Activated CD4-positive, CD25-positive, alpha-beta regulatory T cell treated with anti-CD3 and anti-CD28 coated beads, Interleukin-2, amount 50 U/mL, for 72 hours (primary cell): ENCODE results near the gene LYPD4.

ENCODE experiments used
- DNase-seq: peaks from one replicate; pipeline ENCODE4 v3.0.0; 2021

The LYPD4 gene

GRCh38 chr19:41872775-41873647 lies 28.5 kb upstream of the LYPD4 start:
- DNase-seq = peak; percentile 59

DNA sequence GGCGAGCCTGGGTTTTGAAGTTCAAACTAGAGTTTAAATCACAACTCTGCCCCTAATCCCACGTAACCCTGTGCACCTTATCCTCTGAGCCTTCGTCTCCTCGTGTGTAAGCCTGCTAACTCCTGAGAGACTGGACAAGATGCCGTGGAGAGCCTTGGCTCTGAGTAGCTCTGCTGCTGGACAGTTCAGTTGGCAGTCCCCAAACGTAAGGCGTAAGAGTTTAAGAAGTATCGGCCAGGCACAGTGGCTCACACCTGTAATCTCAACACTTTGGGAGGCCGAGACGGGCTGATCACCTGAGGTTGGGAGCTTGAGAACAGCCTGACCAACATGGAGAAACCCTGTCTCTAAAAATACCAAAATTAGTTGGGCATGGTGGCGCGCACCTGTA lies 27.9 kb upstream of the LYPD4 start:
- no peak for DNase-seq

GRCh38 chr19:41871573-41872383 lies 27.3 kb upstream of the LYPD4 start:
- peak; percentile 56 for DNase-seq

DNA sequence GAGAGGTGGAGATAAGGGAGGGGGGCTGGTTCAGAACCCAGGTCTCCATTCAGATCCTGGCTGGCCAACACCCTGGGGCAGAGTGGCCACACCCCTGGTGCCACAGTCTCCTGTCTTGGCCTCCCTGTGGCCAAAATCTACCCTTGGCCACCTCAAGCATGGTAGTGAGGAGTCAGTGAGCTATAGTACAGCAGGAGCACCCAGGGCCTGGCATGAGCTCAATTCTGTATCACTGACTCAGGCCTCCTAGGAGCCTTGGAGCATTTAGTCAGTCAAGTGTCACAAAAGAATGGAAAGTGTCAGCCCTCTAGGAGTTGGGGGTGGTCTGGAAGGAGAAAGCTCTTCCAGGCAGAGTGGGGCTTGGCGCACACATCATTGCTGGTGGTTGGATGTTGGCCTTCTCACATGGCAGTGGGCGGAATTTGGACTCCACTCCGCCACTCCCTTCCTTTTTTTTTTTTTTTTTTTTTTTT lies 26.0 kb upstream of the LYPD4 start:
- DNase-seq = no peak

- no peak for DNase-seq
These were observed 25.0 kb upstream of the LYPD4 start for GRCh38 chr19:41869374-41869955.

GRCh38 chr19:41868989-41869300 lies 24.5 kb upstream of the LYPD4 start:
- no peak for DNase-seq

DNA sequence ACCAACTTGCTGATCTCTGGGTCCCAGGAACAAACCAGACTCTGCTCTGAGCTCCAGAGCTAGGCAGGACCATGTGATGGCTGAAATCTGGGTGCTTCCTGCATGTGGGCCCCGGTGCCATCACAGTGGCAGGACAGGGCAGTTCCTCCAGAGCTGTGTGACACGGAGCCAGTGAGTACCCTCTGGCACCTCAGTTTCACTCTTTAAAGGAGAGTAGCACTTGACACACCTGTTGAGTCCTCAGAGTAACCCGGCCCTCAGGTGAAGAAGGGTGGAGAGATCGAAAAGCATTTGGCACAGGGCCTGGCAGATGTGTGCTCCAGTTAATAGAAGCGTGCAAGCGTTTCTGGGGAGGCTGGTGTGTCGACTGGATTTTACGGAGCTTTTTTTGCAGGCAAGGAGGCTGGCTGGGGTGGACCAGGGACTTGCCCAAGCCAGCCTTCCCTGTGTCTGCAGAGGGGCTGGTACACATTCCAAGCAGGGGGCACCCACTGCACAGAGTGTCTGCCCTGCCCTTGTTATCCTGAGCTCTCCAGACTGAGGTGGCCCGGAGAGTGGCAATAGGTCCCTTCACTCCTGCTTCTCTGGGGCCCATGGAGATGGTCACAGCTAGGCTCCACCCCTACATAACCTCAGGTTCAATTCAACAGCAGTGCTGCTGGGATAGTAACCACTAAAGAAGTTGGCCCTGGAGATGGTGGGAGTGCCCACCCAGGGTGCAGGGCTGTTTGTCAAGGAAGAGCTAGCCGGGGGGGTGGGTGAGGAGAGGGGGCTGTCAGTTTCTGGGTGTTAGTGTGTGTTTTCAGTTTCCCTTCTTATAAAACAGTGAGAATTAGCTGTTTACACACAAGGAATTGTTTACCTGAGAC lies 23.9 kb upstream of the LYPD4 start:
- no peak for DNase-seq

DNA sequence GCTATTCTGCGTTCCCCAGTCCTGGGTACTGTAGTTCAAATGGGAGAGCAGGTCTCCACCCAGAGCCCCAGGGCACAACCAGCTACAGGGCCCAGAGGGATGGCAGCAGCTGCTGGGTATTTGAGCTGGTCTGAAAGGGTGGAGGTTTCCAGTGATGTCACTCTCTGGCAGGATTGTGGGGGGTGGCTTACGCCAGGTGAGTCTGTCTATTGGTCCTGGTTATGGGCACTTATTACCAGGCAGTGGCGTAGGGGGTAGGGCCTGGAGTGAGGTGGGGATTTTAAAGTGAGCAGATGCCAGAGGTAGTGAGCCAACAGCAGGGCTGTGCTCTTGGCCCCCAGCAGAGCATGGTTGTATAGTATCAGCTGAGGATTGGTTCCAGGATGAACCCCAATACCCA lies 21.8 kb upstream of the LYPD4 start:
- no peak for DNase-seq

GRCh38 chr19:41864374-41864773 lies 19.9 kb upstream of the LYPD4 start:
- DNase-seq = no peak

DNA sequence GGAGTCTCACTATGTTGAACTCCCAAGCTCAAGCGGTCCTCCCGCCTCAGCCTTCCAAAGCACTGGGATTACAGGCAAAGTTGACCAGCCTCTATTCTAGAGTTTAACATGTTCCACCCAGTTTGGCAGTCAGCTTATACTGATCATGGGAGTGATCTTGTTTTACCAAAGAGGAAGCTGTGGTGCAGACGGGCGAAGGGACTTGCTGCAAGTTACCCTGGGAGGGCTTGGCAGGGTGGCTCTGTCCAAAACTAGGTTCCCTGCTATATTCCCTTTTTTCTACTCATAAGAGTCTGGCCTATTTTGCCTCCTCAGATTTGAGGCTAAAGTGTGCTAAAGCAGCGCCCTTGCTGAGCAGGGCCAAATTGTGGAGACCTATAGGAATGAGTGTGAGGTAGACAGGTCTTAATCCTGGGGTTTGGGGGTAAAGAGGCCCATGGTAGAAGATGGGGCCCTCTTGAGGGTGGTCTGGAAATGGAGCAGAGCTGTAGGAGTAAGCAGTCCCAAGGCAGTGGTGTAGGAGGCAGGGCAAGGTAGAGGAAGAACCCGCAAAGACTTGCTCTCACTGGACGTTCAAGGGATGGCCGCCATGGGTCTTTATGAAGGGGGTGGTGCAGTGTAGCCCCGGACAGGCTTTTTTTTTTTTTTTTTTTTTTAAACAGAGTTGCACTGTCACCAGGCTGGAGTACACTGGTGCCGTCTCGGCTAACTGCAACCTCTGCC lies 18.9 kb upstream of the LYPD4 start:
- DNase-seq = no peak

DNA sequence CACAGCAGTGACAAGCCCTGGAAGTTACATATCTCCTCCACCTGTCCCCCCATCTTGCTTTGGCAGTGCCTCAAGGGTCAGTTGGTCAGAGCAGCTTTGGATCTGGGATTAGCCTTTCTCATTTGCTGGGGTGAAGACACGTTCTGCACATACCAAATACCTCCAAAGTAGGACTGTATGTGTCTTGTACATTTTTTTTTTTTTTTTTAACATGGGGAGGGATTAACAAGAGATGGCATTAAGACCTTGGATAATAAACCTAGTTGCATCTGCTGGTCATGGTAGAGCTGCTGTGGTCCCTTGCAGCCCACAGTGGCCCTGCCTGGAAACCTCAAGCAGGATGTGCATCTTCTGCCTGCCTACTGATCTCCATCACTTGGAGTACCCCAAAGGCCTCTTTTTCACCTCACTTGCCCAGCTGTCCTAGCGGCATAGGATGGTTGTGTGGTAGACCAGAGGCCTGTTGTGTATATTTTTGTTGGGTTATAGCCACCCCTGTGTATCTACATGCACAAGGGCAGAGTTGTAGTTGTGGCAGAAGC lies 18.0 kb upstream of the LYPD4 start:
- no peak for DNase-seq

DNA sequence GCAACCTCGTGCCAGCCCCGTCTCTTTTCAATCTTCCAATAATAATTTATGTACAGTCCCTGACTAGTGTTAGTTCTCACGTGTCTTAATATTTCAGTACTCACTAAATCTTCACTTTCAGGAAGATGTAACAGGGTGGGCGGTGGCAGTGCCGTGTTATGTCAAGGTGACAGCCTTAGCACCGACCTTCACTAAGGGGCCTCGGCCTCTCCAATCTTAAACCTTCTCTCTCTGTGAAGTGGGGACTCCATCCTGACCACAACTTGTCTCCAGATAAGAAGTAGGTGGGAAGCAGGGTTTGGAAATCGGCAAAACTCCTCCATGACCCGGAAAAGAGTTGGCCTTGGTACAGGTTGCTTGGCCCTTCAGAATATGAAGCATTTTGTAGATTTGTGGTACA lies 17.4 kb upstream of the LYPD4 start:
- no peak for DNase-seq

DNA sequence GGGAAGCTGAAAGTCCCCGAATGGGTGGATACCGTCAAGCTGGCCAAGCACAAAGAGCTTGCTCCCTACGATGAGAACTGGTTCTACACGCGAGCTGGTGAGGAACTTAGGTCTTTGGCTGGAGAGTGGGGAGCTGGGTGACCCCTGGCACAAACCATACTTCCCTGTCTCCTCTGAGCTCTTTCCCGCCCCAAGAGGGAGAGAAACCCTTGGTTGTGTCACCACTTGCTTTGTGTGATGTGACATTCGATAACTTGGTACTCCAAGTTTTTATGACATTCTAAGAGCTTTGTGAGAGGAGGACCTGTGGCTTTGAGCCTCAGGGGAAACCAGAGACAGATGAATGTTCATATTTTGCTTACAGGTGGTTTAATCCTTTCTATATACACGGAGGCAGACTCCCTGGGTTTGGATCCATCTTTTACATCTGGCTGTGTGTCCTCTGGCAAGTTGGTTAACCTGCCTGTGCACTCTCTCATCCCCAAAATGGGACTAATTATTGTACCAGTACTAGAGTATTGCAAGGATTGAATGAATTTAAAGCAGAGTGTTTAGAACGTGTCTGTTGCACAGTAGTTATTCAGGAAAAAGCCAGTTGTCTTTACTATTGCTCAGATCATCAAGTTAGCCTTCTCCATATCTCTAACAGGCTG lies 16.8 kb upstream of the LYPD4 start:
- no peak for DNase-seq

DNA sequence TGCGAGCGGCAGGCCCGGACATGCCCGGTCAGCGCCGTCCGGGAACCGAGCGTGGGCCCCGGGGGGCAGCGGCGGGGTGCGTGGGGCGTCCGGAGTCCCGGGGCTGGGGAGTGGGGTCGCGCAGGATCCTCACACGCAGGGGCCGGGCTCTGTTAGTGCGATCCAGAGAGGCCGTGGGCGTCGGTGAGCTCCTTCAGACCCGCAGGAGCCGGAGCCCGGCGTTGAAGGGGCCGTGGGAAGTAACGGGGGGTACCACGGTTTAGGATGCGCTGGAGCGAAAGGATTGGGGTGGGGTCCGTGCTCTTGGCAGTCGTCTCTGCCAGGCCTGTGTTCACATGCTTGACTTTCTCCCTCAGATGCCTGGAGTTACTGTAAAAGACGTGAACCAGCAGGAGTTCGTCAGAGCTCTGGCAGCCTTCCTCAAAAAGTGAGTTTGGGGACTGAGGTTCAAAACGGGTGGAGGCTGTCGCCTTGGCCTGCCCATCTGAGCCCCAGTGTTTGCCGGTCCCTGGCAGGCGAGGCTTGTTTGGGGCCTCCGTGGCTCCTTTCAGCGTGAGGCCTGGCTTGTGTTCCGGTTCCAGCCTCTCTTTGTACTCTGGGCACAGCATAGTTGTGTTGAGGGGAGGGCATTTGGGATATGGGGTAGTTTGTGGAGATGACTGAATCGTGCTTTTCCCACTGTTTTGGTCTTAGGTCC lies 16.1 kb upstream of the LYPD4 start:
- no peak for DNase-seq

GRCh38 chr19:41859618-41860418 lies 15.3 kb upstream of the LYPD4 start, which contains the start of gene RPS19:
Gene RPS19 (plus strand): TSS chr19:41860255. CDS start chr19:41860775, 520 bp downstream.
- DNase-seq = peak; percentile 98

DNA sequence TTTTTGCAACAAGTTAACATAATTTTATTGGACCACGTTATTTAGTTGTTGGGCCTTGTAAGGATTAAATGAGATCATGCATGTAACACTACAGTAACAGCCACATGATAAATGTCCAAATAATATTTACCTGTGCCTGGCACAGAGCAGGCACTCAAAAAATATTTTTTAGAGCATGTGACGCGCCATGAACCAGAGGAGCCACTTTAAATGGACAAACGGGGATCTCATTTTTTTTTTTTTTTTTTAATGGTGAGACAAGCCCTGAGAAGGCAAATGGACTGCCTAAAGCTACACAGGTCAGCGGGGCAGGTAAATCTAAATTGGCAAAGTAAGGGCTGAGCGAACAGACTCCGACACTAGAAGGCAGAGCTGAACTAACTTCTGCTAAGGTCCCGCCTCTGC lies 14.7 kb upstream of the LYPD4 start:
- DNase-seq = no peak

DNA sequence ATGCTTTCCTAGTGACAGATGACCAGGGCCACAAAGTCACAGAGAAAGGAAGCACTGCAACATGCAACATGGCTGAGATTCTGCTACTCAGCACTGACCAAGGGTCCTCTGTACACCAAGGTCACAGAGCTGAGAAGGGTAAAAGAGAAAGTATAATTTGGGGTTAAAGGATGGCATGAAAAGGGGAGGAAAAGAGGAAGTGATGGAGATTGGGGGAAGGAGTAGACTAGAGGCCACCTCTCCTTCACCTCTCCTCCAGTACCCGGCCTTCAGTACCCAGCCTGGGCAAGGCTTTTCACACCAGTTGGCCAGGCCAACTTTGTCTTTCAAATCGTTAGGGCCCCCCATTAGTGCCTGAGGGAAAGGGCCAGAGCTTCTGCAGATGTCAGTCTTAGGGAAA lies 9.3 kb upstream of the LYPD4 start:
- DNase-seq = no peak

DNA sequence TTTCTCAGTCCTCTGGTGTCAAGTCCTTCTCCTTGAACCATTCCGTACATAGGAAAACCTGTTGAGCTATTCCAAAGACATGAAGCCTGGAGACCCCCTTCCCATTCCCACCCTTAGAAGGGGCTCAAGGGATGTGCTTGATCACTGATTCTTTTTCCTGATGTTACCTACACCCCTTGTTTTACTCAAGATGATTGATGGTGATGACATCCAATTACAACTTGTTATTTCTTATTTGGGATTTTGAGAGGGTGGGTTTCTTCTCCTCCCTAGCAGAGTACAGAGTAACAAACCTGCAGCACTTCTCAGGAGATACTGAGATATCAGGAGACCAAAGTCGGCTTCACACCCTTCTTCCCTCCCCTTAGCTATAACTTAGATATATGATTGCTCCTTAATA lies 8.9 kb upstream of the LYPD4 start:
- DNase-seq = no peak

GRCh38 chr19:41851456-41851855 lies 7.0 kb upstream of the LYPD4 start:
- DNase-seq = no peak

DNA sequence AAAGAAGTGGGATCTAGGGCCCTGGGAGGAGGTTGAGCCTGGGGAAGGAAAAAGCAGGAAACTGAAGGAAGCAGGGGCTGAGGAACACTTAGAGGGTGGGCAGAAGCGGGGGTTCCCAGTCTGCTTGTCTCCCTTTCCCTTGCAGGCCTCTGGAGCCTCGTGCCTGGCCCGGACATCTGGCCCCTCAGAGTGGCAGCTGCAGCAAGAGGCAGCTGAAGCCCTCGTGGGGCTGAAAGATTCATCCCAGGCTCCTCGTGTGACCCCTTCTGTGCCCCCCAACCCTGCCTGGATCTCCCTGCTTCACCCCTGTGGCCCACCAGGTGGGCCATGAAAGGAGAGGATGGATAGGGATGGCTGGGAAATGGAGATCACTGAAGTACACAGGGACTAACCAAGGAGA lies 5.9 kb upstream of the LYPD4 start:
- no peak for DNase-seq
